GM18502 (cell line): ENCODE measurements around the gene KRTAP10-10.
"Not testable (repeated sequence)": the region's sequence is repeated elsewhere in the genome, so short reads cannot be mapped to it uniquely, and the experiment has no call there.

Source experiments
- ATAC-seq: cut with Tn5 transposase; IDR thresholded peaks from one replicate; pipeline ENCODE4 v1.9.1; 2021; ENCODE audit warnings: mild to moderate bottlenecking; ENCODE audit not compliant: unreplicated experiment, poor library complexity

The KRTAP10-10 gene, protein sequence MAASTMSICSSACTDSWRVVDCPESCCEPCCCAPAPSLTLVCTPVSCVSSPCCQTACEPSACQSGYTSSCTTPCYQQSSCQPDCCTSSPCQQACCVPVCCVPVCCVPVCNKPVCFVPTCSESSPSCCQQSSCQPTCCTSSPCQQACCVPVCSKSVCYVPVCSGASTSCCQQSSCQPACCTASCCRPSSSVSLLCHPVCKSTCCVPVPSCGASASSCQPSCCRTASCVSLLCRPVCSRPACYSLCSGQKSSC

DNA sequence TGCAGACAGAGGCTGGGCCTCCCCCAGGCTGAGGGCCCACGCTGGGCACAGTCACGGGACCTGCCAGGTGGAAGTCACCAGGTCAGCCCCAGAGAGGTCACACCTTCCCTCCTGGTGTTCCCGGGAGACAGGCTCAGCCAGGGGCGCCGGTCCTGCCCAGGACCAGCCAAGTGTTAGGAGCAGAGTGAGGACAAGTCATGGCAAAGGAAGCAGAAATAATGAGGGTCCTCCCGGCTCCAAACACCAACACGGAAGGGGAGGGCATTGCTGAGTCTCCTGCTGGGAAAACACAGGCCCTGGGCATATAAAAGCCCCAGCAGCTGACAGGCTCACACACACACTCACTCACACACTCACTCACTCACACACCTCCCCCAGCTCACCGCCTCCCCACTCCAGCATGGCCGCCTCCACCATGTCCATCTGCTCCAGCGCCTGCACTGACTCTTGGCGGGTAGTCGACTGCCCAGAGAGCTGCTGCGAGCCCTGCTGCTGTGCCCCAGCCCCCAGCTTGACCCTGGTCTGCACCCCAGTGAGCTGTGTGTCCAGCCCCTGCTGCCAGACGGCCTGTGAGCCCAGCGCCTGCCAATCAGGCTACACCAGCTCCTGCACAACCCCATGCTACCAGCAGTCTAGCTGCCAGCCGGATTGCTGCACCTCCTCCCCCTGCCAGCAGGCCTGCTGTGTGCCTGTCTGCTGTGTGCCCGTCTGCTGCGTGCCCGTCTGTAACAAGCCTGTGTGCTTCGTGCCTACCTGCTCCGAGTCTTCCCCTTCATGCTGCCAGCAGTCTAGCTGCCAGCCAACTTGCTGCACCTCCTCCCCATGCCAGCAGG, at the start of gene KRTAP10-10:
Gene KRTAP10-10 (plus strand): TSS at position 339 of the 833 bp plus-strand sequence. CDS start 62 bp downstream, at position 401.
- ATAC-seq: no peak

DNA sequence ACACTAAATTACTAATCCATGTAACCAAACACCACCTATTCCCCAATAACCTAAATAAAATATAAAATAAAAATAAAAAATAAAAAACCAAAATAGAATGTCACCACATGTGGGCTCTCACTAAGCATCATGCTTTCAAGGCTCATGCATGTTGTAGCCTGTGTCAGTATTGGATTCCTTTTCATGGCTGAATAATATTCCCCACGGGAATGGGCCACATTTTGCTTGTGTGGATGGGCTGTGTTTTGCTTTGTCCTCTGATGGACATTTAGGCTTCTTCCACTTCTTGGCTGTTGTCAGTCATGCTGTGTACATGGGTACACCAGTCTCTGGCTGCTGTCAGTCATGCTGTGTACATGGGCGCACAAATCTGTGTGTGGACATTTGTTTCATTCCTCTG, 48.1 kb upstream of the KRTAP10-10 start:
- no peak for ATAC-seq

DNA sequence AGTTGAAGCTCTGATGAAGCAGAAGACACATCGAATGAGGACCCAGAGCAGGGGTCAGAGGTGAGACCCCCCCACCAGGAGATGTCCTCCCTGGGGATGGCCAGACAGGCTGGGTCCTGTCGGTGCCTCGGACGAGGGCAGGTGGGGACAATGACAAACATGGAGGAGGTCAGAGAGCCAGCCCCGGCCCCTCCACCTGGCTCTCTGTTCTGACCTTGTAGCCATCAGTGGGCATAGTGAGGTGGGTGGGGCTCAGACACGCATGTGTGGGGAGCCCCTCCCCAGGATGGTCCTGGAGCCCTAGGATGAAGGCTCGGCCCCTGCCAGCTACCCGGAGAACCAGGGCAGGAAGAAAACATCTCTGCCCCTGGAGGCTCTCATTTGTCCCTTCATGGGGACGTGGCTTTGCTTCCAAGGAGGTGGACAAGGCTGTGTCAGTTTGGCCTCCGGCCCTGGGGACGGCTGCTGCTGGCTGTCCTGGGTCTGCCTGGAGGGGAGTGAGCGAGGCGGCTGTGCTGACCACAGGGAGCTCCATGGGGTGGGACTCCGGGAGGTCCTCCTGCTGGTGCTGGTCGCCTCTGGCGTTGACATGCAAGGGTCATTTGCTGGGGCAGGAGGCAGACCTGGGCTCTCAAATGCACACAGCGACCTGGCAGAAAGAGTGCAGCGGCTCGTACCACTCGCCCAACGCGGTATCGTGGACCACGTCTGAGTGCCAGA, 47.4 kb upstream of the KRTAP10-10 start:
- ATAC-seq: no peak

- no peak for ATAC-seq
Measured at GRCh38 chr21:44590311-44590721, 46.8 kb upstream of the KRTAP10-10 start.

DNA sequence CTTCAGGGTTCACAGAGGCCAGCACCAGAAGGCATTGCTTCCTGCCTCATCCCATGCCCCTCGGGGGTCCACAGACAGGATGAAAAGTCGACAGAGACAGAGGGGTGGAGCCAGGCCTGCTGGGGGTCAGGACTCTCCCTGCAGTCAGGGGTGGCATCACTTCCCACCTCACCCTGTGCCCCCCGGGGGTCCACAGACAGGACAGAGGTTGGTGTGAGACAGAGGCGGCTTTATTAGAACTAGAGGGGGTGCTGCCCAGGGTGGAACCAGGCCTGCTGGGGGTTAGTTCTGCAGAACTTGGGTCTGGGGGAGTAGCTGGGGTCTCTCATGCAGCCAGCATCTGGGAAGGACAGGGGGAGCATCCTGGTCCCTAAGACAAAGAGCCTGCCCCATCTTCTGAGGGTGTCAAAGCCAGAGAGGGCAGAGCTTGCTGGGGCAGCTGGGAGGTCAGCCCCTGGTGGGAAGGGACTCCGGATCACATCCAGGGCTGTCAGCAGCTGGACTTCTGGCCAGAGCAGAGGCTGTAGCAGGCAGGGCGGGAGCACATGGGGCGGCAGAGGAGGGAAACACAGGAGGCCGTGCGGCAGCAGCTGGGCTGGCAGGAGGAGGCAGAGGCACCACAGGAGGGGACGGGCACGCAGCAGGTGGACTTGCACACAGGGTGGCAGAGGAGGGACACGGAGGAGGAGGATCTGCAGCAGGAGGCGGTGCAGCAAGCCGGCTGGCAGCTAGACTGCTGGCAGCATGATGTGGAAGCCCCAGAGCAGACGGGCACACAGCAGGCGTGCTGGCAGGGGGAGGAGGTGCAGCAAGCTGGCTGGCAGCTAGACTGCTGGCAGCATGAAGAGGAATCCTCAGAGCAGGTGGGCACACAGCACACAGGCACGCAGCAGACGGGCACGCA, 46.0 kb upstream of the KRTAP10-10 start:
- ATAC-seq: not testable (repeated sequence)

GRCh38 chr21:44591801-44592130, 45.4 kb upstream of the KRTAP10-10 start:
- not testable (repeated sequence) for ATAC-seq

GRCh38 chr21:44592446-44593311, 44.5 kb upstream of the KRTAP10-10 start, which contains the start of gene KRTAP10-6:
Gene KRTAP10-6 (minus strand): TSS chr21:44592505. CDS start chr21:44592484, 21 bp downstream.
- no peak for ATAC-seq

DNA sequence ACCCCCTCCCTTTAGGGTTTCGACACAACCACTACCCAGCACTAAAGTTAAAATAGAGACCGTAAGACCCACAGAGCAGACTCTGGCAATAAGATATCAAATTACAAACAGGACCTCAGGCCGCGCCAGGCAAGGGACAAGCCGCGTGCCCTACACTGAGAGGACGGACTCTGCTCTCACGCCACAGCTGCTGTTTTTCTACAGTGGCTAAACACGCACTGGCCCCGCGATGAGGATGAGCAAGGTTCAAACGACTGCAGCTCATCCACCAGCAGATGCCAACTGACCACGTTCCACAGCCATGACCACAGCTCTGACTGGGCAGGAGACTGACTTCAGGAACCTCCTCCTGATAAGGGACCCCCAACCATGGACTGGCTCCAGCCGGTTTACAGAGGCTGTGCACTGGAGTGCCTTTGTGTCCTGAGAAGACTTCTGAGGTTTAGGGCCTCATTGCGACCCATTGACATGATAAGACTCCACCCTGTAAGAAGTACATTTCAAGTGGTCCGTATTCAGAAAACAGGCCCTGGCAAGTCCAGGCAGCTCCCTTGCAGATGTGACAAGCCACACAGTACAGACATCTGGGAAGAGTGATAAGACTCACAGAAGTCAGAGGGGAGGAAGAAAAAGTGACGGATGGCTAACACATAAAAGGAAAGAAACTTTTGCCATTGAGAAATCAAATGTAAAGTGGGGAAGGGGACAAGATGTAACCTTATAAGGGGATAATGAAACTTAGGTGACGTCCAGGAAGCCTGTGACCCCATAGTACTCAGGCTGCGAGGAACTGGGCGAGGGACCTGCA, 43.4 kb upstream of the KRTAP10-10 start:
- no peak for ATAC-seq

- ATAC-seq: no peak
Measured at GRCh38 chr21:44594406-44594916, 42.7 kb upstream of the KRTAP10-10 start.

- no peak for ATAC-seq
Measured at GRCh38 chr21:44595524-44595923, 41.6 kb upstream of the KRTAP10-10 start.

- ATAC-seq: no peak
Measured at GRCh38 chr21:44596068-44596725, 41.0 kb upstream of the KRTAP10-10 start.

- ATAC-seq: no peak
Measured at GRCh38 chr21:44598061-44598460, 39.1 kb upstream of the KRTAP10-10 start.

DNA sequence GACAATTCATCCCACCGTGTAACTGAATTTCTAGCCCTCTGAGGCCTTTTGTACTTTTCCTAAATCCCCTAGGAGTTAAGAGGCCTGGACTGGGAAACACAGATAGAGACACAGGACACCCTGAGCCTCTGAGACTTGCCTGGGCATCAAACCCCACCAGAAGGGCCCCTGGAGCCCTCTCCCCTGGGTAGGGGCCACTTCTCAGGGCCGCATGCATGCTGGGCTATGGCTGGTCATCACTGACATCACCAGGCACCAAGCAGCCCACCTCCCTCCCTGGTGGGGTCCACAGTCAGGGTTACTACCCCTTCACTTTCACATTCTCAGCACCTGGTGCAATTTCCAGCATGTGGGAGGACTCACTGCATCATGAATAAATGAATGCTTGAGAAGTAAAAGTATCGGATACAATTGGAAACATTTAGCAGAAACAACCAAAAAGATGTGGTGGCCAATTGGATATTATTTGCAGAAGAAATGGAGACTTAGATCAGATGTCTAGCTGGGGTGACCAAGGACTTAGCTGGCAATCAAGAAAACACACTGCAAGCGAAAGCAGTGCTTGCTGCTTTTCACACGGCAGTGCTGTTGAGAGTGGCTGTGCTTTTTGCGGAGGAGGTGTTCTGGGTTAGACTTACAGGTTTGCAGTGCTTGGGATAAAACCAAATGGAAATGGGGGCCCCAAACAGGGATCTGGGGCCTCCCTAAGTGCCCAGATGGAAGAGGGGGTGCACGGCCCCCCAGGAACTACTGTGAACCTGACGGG, 37.7 kb upstream of the KRTAP10-10 start:
- ATAC-seq: no peak

DNA sequence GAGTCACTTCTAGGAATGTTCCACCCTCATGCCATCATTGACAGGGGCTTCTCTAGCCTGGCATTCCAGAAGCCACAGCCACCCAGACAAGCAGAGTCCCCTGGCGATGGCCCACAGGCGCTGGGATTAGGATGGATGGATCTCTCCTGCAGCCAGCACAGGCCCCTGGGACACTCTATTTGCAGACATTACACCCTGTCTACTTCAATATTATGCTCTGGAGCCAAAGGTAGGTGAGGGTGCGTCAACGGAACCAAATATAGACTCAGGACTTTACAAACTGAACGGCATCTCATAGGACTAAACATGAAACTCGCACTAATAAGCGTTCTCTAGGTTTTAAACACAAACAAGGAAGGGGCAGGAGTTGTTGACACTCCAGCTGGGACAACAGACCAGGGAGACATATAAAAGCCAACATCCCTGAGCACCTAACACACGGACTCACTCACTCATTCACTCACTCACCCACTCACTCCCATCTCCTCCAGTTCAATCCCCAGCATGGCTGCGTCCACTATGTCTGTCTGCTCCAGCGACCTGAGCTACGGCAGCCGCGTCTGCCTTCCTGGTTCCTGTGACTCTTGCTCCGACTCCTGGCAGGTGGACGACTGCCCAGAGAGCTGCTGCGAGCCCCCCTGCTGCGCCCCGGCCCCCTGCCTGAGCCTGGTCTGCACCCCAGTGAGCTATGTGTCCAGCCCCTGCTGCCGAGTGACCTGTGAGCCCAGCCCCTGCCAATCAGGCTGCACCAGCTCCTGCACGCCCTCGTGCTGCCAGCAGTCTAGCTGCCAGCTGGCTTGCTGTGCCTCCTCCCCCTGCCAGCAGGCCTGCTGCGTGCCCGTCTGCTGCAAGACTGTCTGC, 36.8 kb upstream of the KRTAP10-10 start, which contains the start of gene KRTAP10-7:
Gene KRTAP10-7 (plus strand): TSS at position 480 of the 861 bp plus-strand sequence. CDS start 25 bp downstream, at position 505.
- ATAC-seq: not testable (repeated sequence)

- not testable (repeated sequence) for ATAC-seq
Measured at GRCh38 chr21:44601091-44601490, 36.1 kb upstream of the KRTAP10-10 start.
